Heart left ventricle (tissue), 16 donors: ENCODE results near the gene CLSTN2. TPM values are rescaled to one million over a fixed set of nuclear protein-coding genes. Genes with fewer than 3 reads are reported as not detected.

Experiments used
- ATAC-seq, 4 donors: fragments of 200-7000 bp; cut with Tn5 transposase; one replicate each; pipeline ENCODE4 v1.9.1; 2020 to 2022; ENCODE audit warnings: moderate library complexity in 4 of 4, mild to moderate bottlenecking in 3 of 4, moderate number of reproducible peaks in 1 of 4
- DNase-seq, 5 donors: peaks; one replicate each; pipeline ENCODE4 v3.0.0-alpha.2; 2020
- H3K27ac ChIP-seq, 12 donors: fragments of 200-600 bp; sonication (generic) in 4 of 12; one replicate each; pipeline versions ENCODE4 v1.5.0 to v1.8.0; 2016 to 2022; ENCODE audit warnings: mild to moderate bottlenecking in 2 of 12
- H3K27me3 ChIP-seq, 9 donors: fragments of 200-600 bp; sonication (generic) in 2 of 9; one replicate each; pipeline versions ENCODE4 v1.5.1 to v1.8.0; 2016 to 2022; ENCODE audit warnings: mild to moderate bottlenecking in 3 of 9
- H3K36me3 ChIP-seq, 9 donors: fragments of 200-600 bp; sonication (generic) in 2 of 9; one replicate each; pipeline versions ENCODE4 v1.5.0 to v1.8.0; 2018 to 2022; ENCODE audit warnings: mild to moderate bottlenecking in 2 of 9
- H3K4me1 ChIP-seq, 12 donors: fragments of 200-600 bp; sonication (generic) in 4 of 12; one replicate each; pipeline versions ENCODE4 v1.5.0 to v1.8.0; 2016 to 2022; ENCODE audit warnings: mild to moderate bottlenecking in 3 of 12
- H3K4me3 ChIP-seq, 12 donors: fragments of 200-600 bp; sonication (generic) in 4 of 12; one replicate each; pipeline versions ENCODE4 v1.5.0 to v1.8.0; 2017 to 2022; ENCODE audit warnings: mild to moderate bottlenecking in 9 of 12, moderate library complexity in 4 of 12
- H3K9me3 ChIP-seq, 12 donors: fragments of 200-600 bp; sonication (generic) in 4 of 12; one replicate each; pipeline versions ENCODE4 v1.5.0 to v1.8.0; 2016 to 2022; ENCODE audit warnings: mild to moderate bottlenecking in 1 of 12
- POLR2A ChIP-seq, 2 donors: fragments of 450-650 bp; IDR thresholded peaks; one replicate each; pipeline ENCODE4 v1.6.1; 2017; ENCODE audit warnings: antibody characterized with exemption in 2 of 2, mild to moderate bottlenecking in 2 of 2, moderate library complexity in 2 of 2
- WGBS, 4 donors: extraction: QIAGEN DNeasy Blood & Tissue Kit in 2 of 4; methylation state at CpG; one replicate each; pipeline versions ENCODE4 v1.1.5 to v1.1.7; 2013 to 2018; 5-methylcytosine and 5-hydroxymethylcytosine counted together
- intact Hi-C, 10 donors: fragments of 100-400 bp; cut with DNase I; formaldehyde crosslinking; loops; one replicate each; pipeline versions ENCODE4 v1.11.1 to v1.14.2; 2022
- polyA plus RNA-seq, 2 donors: library from polyadenylated mRNA; stranded (reverse); fragments of 200-250 nt; gene quantifications; one replicate each; pipeline ENCODE4 v1.2.3, GENCODE V29; 2013
- total RNA-seq, 9 donors: library from RNA; depleted of rRNA in 2 of 9; stranded (reverse); fragments of >200 nt in 2 of 9; fragmentation: NEBNext Ultra II Directional in 3 of 9; extraction: Animal tissue kit (Norgen Biotek cat#: 25700) in 3 of 9; gene quantifications; one replicate each; pipeline versions ENCODE4 v1.1.0 to v1.2.4, GENCODE V29; 2016 to 2023
- TF ChIP-seq, protein P1 (sequence below), 12 donors: fragments of 200-600 bp; sonication (generic) in 4 of 12; IDR thresholded peaks; one replicate each; pipeline versions ENCODE4 v1.5.0 to v1.8.0; 2018 to 2022; ENCODE audit warnings: antibody characterized with exemption in 12 of 12, mild to moderate bottlenecking in 5 of 12
- donor health status: ischemic (EF 13 %, LVEDD 7.1; RV severe dilation, severe dysfunction).
- donor health status: healthy with polysubstance abuse.
- donor health status: DM: no; HTN: yes; CAD: no.
- donor health status: DM: no; HTN: no; CAD: no.
- donor health status: ischemic (EF 25% LVEDD 6.9; RV normal size, moderate dysfunction).
- donor health status: ischemic (EF 25% LVEDD 5.7; RV mildly dilated, moderate dysfunction).
- donor health status: healthy.
- donor health status: DM: yes; HTN: yes; CAD: no.
- donor health status: ischemic (EF 35%, LVEDD 5.7; RV mildly dilated, moderate dysfunction).
- donor health status: nonischemic (EF 11% LVEDD 7.7; RV severe dilation, severe dysfunction).
- donor health status: DM: yes; HTN: yes; CAD: no.
- donor health status: PGD.
- donor health status: ischemic (EF 29% LVEDD 5.4; RV normal size, mild dysfunction).
- donor health status: nonischemic (EF 23%, LVEDD 6.1; RV moderate dilation, normal function).

The CLSTN2 gene
- total and polyA plus RNA-seq, 11 donors = 0.69 to 7.6 (median 3.9) TPM

DNA sequence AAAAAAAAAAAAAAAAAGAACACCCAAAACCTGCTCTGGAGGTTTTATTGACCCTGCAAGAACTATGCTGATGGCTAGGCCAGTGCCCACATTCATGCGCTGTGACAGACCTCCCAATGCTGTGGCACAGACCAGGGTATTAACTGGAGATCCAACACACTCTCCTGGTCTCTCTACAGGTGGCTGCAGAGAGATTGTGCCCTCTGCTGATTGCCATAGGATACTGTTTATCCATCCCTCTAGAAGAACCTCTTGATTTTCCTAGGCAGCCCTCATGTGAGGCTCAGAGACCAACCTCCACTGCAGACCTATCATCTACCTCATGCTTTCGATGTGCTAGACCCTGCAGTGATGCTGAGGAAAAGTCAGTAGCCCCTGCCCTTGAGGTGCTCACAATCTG is 617.4 kb downstream of the CLSTN2 start:
- no peaks in the 10 kb centered on the region for H3K36me3 ChIP-seq
- DNase-seq (no peak), ATAC-seq (no peak)
- TF ChIP-seq, protein P1, sequence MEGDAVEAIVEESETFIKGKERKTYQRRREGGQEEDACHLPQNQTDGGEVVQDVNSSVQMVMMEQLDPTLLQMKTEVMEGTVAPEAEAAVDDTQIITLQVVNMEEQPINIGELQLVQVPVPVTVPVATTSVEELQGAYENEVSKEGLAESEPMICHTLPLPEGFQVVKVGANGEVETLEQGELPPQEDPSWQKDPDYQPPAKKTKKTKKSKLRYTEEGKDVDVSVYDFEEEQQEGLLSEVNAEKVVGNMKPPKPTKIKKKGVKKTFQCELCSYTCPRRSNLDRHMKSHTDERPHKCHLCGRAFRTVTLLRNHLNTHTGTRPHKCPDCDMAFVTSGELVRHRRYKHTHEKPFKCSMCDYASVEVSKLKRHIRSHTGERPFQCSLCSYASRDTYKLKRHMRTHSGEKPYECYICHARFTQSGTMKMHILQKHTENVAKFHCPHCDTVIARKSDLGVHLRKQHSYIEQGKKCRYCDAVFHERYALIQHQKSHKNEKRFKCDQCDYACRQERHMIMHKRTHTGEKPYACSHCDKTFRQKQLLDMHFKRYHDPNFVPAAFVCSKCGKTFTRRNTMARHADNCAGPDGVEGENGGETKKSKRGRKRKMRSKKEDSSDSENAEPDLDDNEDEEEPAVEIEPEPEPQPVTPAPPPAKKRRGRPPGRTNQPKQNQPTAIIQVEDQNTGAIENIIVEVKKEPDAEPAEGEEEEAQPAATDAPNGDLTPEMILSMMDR (IDR thresholded peaks at IDR 0.05) = no peak
- no peak for TF ChIP-seq POLR2A (IDR thresholded peaks at IDR 0.05)
- H3K4me1 ChIP-seq = no peaks in the 10 kb centered on the region
- intact Hi-C loops = loop anchor here in 8 of 10 donors (2.0 to 10.0 kb wide), 6 partner anchors 182 to 312 kb away; no protein-coding TSS in a partner anchor
- 78 to 91% (median 89%) methylated on average over 2 of the region's 2 CpGs for WGBS, 4 donors
- H3K4me3 ChIP-seq = no peak overlapping the region
- no peak overlapping the region for H3K27ac ChIP-seq
- no peaks in the 10 kb centered on the region for H3K27me3 ChIP-seq
- peaks cover 0 to 4% (median 0%) of the 10 kb centered on the region in 12 donors for H3K9me3 ChIP-seq

DNA sequence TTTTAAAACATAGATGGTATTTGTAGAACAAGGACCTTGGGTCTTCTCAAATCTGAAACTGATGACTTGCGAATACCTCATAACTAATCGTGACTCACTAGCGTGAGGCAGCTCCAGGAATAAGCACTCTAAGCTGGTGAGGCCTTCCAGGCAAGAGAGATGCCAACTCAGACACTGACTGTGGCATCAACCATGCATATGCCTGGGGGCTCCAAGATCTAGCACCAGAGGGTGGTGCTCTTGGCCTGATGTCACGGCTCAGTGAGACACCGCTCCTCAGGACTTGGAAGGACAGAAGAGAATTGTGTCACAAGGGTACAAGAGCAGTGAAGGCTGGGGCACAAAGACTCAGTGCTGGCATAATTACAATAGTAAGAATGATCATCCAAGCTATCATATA is 617.9 kb downstream of the CLSTN2 start:
- no peak for TF ChIP-seq POLR2A (IDR thresholded peaks at IDR 0.05)
- TF ChIP-seq, protein P1 (IDR thresholded peaks at IDR 0.05) = peak in 8 of 12 donors; percentile 9 to 33 (median 22)
- H3K9me3 ChIP-seq = peaks cover 0 to 4% (median 0%) of the 10 kb centered on the region in 12 donors
- DNase-seq (peak in 1 of 5 donors; percentile 36), ATAC-seq (peak; percentile 55 to 72 (median 67))
- H3K4me3 ChIP-seq = no peak overlapping the region
- intact Hi-C loops = loop anchor here in 8 of 10 donors (2.0 to 10.0 kb wide), 6 partner anchors 182 to 312 kb away; no protein-coding TSS in a partner anchor
- H3K4me1 ChIP-seq = no peaks in the 10 kb centered on the region
- H3K27ac ChIP-seq = no peak overlapping the region
- H3K36me3 ChIP-seq = no peaks in the 10 kb centered on the region
- 85 to 92% (median 87%) methylated on average over 5 of the region's 5 CpGs for WGBS, 4 donors
- H3K27me3 ChIP-seq = no peaks in the 10 kb centered on the region

- Histone ChIP-seq H3K27me3 (no peaks in the 10 kb centered on the region), H3K4me1 (no peaks in the 10 kb centered on the region), H3K36me3 (no peaks in the 10 kb centered on the region), H3K27ac (no peak overlapping the region), H3K9me3 (peaks cover 0 to 4% (median 0%) of the 10 kb centered on the region in 12 donors), H3K4me3 (no peak overlapping the region)
- WGBS, 4 donors = 72 to 82% (median 77%) methylated on average over 4 of the region's 4 CpGs
- no peak for ATAC-seq
- intact Hi-C loops = loop anchor here in 8 of 10 donors (2.0 to 10.0 kb wide), 6 partner anchors 181 to 311 kb away; no protein-coding TSS in a partner anchor
- DNase-seq = no peak
- TF ChIP-seq POLR2A (IDR thresholded peaks at IDR 0.05) = no peak
- TF ChIP-seq, protein P1 (IDR thresholded peaks at IDR 0.05) = no peak
Observed at GRCh38 chr3:140553591-140553990, 618.6 kb downstream of the CLSTN2 start.

DNA sequence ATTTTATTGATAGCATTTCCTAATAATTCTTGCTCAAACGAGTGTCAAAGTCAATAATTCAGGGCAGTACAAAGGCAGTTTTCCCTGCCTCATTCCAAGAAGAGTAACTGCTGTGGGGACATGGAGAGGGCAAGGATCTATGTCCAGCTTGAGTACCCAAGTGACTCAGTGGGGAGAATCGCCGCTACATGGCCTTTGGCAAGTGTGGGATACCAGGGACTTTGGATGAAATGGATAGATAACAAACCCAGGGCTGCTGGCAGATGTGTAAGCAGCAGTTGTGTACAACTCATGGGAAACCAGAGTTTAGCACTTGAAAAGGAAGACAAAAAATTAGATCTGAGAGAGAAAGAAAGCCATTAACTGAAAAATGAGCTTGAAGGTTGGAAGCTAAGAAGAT is 620.7 kb downstream of the CLSTN2 start:
- H3K4me1 ChIP-seq = no peaks in the 10 kb centered on the region
- no peak for TF ChIP-seq POLR2A (IDR thresholded peaks at IDR 0.05)
- TF ChIP-seq, protein P1 (IDR thresholded peaks at IDR 0.05) = no peak
- no peak overlapping the region for H3K27ac ChIP-seq
- peaks cover 0 to 4% (median 0%) of the 10 kb centered on the region in 12 donors for H3K9me3 ChIP-seq
- no peak for ATAC-seq
- intact Hi-C loops = loop anchor here in 2 of 10 donors (10.0 kb wide), 2 partner anchors 179 to 309 kb away; no protein-coding TSS in a partner anchor
- H3K27me3 ChIP-seq = no peaks in the 10 kb centered on the region
- no peak overlapping the region for H3K4me3 ChIP-seq
- H3K36me3 ChIP-seq = no peaks in the 10 kb centered on the region
- DNase-seq = no peak
- 60 to 90% (median 86%) methylated on average over 3 of the region's 3 CpGs for WGBS, 4 donors
